BJ (cell line): ENCODE data around the gene ZNF324B. TPM values are rescaled to one million over a fixed set of nuclear protein-coding genes. Genes with fewer than 3 reads are reported as not detected.

Experiments used
- CTCF ChIA-PET: fragments of 350-600 bp; formaldehyde crosslinking; extraction: SDS; loops from one replicate; lab custom pipeline; 2021; ENCODE audit warnings: antibody characterized with exemption, inconsistent platforms; lab: Yijun Ruan, JAX
- POLR2A ChIA-PET: fragments of 300-600 bp; sonication (Branson Sonifier 250); formaldehyde crosslinking; extraction: SDS; loops from one replicate; lab custom pipeline; 2021; ENCODE audit warnings: antibody characterized with exemption; lab: Charles Lee
- DNase-seq: peaks from one replicate; pipeline ENCODE4 v3.0.0-alpha.2; 2011; ENCODE audit warnings: low read depth
- H3K27me3 ChIP-seq: 2 replicates; pipeline ENCODE4 v1.6.0; 2011; ENCODE audit warnings: low read length; ENCODE audit not compliant: control insufficient read depth, insufficient read depth
- H3K36me3 ChIP-seq: 2 replicates; pipeline ENCODE4 v1.5.1; 2011; ENCODE audit warnings: low read length; ENCODE audit not compliant: control insufficient read depth, insufficient read depth
- H3K4me3 ChIP-seq: 2 replicates; pipeline ENCODE4 v1.5.1; 2011; ENCODE audit warnings: low read depth, mild to moderate bottlenecking, control low read depth, low read length
- polyA plus RNA-seq: library from polyadenylated mRNA; depleted of rRNA; stranded (reverse); fragments of >200 nt; gene quantifications from 2 replicates; pipeline ENCODE4 v1.2.3, GENCODE V29; 2011
- TF ChIP-seq, protein P1 (sequence below): IDR thresholded peaks from 2 replicates; pipeline ENCODE4 v1.5.1; 2011; ENCODE audit warnings: low read depth, mild to moderate bottlenecking, control low read depth, inconsistent platforms, low read length, moderate library complexity; ENCODE audit not compliant: insufficient read depth

Gene ZNF324B
- polyA plus RNA-seq, 1 experiment = 2.0 TPM

DNA sequence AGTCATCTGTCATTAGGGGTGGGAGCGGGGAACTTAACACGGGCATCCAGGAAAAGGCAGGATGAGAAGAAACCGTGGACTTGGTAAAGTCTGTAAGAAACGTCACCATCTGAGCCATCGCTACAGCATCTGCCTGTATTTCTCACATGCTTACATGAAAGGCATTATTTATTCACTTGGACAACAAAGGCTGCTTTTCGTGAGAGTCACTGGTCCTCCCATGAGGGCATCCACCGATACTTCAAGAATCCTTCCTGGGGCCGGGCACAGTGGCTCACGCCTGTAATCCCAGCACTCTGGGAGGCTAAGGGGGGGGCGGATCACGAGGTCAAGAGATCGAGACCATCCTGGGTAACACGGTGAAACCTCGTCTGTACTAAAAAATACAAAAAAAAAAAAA lies 40.8 kb downstream of the ZNF324B start:
- no peak for DNase-seq
- no peaks in the 10 kb centered on the region for H3K36me3 ChIP-seq
- POLR2A ChIA-PET = no interaction called here
- H3K27me3 ChIP-seq = no peaks in the 10 kb centered on the region
- H3K4me3 ChIP-seq = no peak overlapping the region
- CTCF ChIA-PET = no interaction called here
- TF ChIP-seq, protein P1, sequence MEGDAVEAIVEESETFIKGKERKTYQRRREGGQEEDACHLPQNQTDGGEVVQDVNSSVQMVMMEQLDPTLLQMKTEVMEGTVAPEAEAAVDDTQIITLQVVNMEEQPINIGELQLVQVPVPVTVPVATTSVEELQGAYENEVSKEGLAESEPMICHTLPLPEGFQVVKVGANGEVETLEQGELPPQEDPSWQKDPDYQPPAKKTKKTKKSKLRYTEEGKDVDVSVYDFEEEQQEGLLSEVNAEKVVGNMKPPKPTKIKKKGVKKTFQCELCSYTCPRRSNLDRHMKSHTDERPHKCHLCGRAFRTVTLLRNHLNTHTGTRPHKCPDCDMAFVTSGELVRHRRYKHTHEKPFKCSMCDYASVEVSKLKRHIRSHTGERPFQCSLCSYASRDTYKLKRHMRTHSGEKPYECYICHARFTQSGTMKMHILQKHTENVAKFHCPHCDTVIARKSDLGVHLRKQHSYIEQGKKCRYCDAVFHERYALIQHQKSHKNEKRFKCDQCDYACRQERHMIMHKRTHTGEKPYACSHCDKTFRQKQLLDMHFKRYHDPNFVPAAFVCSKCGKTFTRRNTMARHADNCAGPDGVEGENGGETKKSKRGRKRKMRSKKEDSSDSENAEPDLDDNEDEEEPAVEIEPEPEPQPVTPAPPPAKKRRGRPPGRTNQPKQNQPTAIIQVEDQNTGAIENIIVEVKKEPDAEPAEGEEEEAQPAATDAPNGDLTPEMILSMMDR = no peak

DNA sequence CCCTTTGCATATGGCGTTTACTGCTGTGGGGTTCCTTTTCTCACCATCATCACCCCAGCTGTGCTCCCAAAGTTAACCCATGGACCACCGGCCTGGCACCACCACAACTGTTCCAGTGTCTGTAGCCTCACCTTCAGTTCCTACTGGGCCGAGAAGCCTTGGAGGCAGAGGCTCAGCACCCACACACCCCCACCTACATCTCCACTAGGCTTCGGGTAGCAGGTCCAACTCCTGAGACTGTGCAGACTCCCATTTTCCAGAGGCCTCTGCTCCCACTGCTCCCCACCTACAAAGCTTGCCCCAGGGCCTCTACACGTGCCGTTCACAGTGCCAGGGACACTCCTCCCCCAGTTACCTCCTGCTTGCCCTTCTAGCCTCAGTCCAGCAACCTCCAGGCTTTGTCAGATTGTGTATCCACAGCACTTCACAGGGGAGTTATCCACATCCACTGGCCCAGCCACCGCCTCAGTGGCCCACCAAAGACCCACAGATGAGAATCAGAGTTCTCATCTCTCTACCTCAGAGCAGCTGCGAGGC lies 46.3 kb downstream of the ZNF324B start:
- Histone ChIP-seq H3K27me3 (no peaks in the 10 kb centered on the region), H3K36me3 (no peaks in the 10 kb centered on the region), H3K4me3 (no peak overlapping the region)
- no peak for DNase-seq
- CTCF ChIA-PET = no interaction called here
- TF ChIP-seq, protein P1 = no peak
- POLR2A ChIA-PET = no interaction called here

DNA sequence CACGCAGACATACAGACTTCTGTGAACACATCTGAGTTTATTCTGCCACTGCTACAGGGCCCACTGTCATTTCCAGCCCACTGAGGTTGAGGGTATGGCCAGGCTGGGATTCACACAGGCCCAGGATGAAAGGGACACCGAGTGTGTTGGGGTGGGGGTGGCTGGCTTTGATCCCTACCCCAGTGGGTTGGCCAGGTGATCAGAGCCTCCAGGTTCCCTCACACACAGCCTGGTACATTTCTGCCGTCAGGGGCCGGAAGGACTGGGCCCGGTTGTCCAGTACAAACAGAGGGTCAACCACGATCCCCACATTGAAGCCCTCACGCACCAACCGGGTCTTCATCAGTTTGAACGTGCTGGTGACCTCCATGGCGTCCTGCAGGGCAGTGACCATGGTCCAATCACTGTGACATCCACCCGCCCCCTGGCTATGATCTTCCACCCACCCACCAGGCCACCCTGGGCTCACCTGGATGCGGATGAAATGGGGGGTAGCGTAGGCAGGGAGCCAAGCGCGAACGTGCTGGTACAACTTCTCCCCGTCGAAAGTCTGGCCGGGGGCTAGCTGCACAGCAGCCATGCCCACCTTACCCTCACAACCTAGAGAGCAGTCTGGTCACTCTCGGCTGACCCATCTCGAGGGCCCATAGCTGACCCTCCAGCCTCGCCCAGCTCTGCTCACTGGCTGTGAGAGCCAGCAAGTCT lies 47.0 kb downstream of the ZNF324B start:
- CTCF ChIA-PET = interaction anchor here (1.2 to 2.4 kb wide), 2 partner anchors 9 to 20 kb away, joined by 3 to 10 read pairs; no protein-coding TSS in a partner anchor
- POLR2A ChIA-PET = no interaction called here
- DNase-seq = no peak
- Histone ChIP-seq H3K4me3 (peak overlapping the region; percentile 44), H3K27me3 (no peaks in the 10 kb centered on the region), H3K36me3 (no peaks in the 10 kb centered on the region)
- TF ChIP-seq, protein P1 = no peak

DNA sequence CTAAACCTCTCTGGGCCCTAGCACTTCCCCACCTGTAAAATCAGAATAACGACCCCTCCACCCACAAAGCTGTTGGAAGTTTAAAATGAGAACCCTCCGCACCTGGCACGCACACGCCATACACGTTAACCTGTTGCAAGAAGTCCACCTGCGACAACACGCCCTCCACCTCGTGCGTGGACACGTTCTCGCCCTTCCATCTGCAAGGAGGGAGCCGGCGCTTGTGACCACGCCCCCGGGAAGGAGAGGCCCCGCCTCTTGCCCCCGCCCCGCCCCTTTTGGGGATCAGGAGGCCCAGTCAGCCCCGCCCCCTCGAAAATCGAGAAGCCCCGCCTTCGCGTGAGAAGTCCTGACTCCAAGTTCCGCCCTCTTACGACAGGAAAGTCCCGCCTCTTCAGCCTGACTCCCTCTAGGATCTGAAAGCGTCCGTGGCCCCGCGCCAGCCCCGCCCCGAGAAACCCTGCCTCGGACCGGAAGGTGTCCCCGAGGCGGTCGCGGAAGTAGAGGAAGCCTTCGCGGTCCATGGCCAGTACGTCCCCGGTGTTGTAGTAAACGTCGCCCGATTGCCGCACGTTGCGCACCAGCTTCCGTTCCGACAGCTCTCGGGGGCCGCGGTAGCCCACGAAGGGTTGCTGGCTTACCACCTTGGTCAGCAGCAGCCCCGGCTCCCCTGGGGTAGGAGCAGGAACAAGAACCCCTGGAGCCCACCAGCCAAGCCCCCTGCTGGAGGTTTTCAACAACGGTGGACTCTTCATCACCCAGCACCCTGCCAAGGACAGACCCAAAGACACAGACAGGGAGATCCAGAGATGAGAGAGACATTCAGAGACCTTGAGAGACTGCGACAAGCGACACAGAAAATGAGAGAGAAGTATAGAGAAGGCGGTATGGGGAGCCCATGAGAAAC lies 47.9 kb downstream of the ZNF324B start:
- CTCF ChIA-PET = interaction anchor here (0.6 to 2.4 kb wide), 6 partner anchors 10 to 1079 kb away, joined by 3 to 10 read pairs (median 4); partner anchors contain the start of gene ZBTB45
- TF ChIP-seq, protein P1 = peak; percentile 57
- DNase-seq = peak; percentile 93
- Histone ChIP-seq H3K27me3 (no peaks in the 10 kb centered on the region), H3K36me3 (no peaks in the 10 kb centered on the region), H3K4me3 (peak overlapping the region; percentile 68)
- POLR2A ChIA-PET = no interaction called here

DNA sequence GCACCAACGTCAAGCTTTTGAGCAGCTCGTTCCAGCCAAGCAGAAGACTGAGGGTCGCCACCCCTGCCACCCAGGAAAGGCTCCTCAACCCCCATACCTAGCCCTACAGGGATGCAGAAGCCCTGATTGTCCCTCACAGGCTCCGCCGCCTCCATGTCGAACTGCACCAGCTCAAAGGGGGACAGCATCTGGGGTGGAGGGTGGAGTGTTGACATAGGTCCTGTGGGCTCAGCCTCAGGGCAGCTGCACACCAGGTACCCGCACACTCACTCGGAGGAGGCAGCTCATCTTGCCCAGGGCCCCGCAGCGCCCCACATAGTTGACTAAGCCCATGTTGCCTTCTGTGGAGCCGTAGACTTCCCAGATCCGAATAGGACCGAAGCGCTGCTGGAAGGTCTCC lies 48.8 kb downstream of the ZNF324B start:
- TF ChIP-seq, protein P1 = no peak
- CTCF ChIA-PET = interaction anchor here (0.8 to 2.4 kb wide), 5 partner anchors 13 to 81 kb away, joined by 3 to 10 read pairs (median 4); partner anchors contain the start of gene ZBTB45
- DNase-seq = no peak
- no peaks in the 10 kb centered on the region for H3K27me3 ChIP-seq
- no peaks in the 10 kb centered on the region for H3K36me3 ChIP-seq
- POLR2A ChIA-PET = no interaction called here
- peak overlapping the region; percentile 68; the same call in 1 of the 2 replicates for H3K4me3 ChIP-seq
